ENCODE data around the gene NFIB. TPM values are rescaled to one million over a fixed set of nuclear protein-coding genes. Genes with fewer than 3 reads are reported as not detected.

Gene NFIB
- polyA plus RNA-seq, 1 experiment = 0.47 TPM

DNA sequence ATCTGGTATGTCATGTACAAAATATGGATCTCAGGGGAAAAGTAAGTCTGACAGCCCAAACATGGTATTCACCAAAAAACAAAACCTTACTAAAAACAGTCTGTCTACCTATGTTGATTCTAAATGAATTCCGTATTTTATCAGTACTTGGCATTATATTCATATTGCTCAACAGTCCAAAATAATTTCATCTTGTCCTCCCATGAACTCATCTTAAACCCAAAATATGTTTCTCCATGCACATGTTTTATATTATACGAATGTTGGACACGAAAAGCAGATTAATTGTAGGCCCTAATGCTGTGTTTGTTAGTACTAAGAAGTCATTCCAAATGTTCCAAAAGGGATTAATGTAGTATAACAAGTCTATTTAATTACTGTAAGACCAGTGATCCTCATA lies 20.1 kb downstream of the NFIB start:
- H3K4me3 ChIP-seq (ENCODE audit: low read depth, low read length) = no peak overlapping the region
- no peaks in the 10 kb centered on the region for H3K36me3 ChIP-seq (ENCODE audit: control insufficient read depth, insufficient read depth, low read length)
- ChIA-PET POLR2A (no interaction called here), CTCF (no interaction called here)
- TF ChIP-seq, protein P1, sequence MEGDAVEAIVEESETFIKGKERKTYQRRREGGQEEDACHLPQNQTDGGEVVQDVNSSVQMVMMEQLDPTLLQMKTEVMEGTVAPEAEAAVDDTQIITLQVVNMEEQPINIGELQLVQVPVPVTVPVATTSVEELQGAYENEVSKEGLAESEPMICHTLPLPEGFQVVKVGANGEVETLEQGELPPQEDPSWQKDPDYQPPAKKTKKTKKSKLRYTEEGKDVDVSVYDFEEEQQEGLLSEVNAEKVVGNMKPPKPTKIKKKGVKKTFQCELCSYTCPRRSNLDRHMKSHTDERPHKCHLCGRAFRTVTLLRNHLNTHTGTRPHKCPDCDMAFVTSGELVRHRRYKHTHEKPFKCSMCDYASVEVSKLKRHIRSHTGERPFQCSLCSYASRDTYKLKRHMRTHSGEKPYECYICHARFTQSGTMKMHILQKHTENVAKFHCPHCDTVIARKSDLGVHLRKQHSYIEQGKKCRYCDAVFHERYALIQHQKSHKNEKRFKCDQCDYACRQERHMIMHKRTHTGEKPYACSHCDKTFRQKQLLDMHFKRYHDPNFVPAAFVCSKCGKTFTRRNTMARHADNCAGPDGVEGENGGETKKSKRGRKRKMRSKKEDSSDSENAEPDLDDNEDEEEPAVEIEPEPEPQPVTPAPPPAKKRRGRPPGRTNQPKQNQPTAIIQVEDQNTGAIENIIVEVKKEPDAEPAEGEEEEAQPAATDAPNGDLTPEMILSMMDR (IDR thresholded peaks at IDR 0.05; ENCODE audit: insufficient read depth, low read depth, low read length) = no peak
- no peak for DNase-seq (ENCODE audit: low read depth)
- H3K27me3 ChIP-seq (ENCODE audit: control insufficient read depth, insufficient read depth, low read length) = peaks cover 2% of the 10 kb centered on the region; the same call in 1 of the 2 replicates

DNA sequence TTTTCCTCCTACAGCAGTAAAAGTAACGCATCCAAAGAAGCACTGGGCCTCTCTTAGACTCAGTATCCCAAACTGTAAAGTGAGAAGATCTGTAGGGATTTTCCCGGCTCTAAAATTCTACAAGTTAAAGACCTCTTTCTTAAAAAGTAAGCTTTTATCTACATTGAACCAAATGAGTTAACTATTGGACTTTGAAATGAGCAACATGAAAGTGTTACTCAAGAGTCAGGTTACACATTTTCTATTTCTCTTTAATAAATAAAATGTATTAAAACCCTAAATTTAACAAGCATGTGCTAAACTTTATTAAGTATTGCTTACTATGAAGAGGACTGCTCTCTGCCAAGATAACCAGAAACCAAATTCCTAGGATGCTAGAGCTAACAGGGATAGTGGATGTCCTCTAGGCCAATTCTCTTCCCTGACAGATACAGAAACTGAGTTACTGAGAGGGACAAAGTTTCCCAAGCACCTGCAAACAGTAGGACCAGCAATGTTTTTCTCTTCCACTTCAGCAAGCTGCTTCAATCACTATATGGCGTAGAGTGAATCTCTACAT lies 21.7 kb downstream of the NFIB start:
- TF ChIP-seq, protein P1 (IDR thresholded peaks at IDR 0.05; ENCODE audit: insufficient read depth, low read depth, low read length) = no peak
- ChIA-PET POLR2A (no interaction called here), CTCF (no interaction called here)
- Histone ChIP-seq H3K27me3 (ENCODE audit: control insufficient read depth, insufficient read depth, low read length) (no peaks in the 10 kb centered on the region), H3K36me3 (ENCODE audit: control insufficient read depth, insufficient read depth, low read length) (no peaks in the 10 kb centered on the region), H3K4me3 (ENCODE audit: low read depth, low read length) (no peak overlapping the region)
- no peak for DNase-seq (ENCODE audit: low read depth)

GRCh38 chr9:14289916-14290315 lies 24.0 kb downstream of the NFIB start:
- POLR2A ChIA-PET = no interaction called here
- Histone ChIP-seq H3K36me3 (ENCODE audit: control insufficient read depth, insufficient read depth, low read length) (no peaks in the 10 kb centered on the region), H3K27me3 (ENCODE audit: control insufficient read depth, insufficient read depth, low read length) (no peaks in the 10 kb centered on the region), H3K4me3 (ENCODE audit: low read depth, low read length) (no peak overlapping the region)
- TF ChIP-seq, protein P1 (IDR thresholded peaks at IDR 0.05; ENCODE audit: insufficient read depth, low read depth, low read length) = no peak
- CTCF ChIA-PET = no interaction called here
- no peak for DNase-seq (ENCODE audit: low read depth)

- H3K36me3 ChIP-seq (ENCODE audit: control insufficient read depth, insufficient read depth, low read length) = no peaks in the 10 kb centered on the region
- TF ChIP-seq, protein P1 (IDR thresholded peaks at IDR 0.05; ENCODE audit: insufficient read depth, low read depth, low read length) = no peak
- DNase-seq (ENCODE audit: low read depth) = no peak
- H3K27me3 ChIP-seq (ENCODE audit: control insufficient read depth, insufficient read depth, low read length) = no peaks in the 10 kb centered on the region
- H3K4me3 ChIP-seq (ENCODE audit: low read depth, low read length) = no peak overlapping the region
- ChIA-PET POLR2A (no interaction called here), CTCF (no interaction called here)
Observed at GRCh38 chr9:14288433-14288832, 25.5 kb downstream of the NFIB start.

GRCh38 chr9:14286121-14286520 lies 27.8 kb downstream of the NFIB start:
- TF ChIP-seq, protein P1 (IDR thresholded peaks at IDR 0.05; ENCODE audit: insufficient read depth, low read depth, low read length) = no peak
- H3K27me3 ChIP-seq (ENCODE audit: control insufficient read depth, insufficient read depth, low read length) = no peaks in the 10 kb centered on the region
- CTCF ChIA-PET = no interaction called here
- DNase-seq (ENCODE audit: low read depth) = no peak
- no peaks in the 10 kb centered on the region for H3K36me3 ChIP-seq (ENCODE audit: control insufficient read depth, insufficient read depth, low read length)
- no peak overlapping the region for H3K4me3 ChIP-seq (ENCODE audit: low read depth, low read length)
- POLR2A ChIA-PET = no interaction called here

All from BJ (cell line).